ENCODE results near the gene BANP.
"Not testable (repeated sequence)": the region's sequence is repeated elsewhere in the genome, so short reads cannot be mapped to it uniquely, and the experiment has no call there.

The BANP gene, protein sequence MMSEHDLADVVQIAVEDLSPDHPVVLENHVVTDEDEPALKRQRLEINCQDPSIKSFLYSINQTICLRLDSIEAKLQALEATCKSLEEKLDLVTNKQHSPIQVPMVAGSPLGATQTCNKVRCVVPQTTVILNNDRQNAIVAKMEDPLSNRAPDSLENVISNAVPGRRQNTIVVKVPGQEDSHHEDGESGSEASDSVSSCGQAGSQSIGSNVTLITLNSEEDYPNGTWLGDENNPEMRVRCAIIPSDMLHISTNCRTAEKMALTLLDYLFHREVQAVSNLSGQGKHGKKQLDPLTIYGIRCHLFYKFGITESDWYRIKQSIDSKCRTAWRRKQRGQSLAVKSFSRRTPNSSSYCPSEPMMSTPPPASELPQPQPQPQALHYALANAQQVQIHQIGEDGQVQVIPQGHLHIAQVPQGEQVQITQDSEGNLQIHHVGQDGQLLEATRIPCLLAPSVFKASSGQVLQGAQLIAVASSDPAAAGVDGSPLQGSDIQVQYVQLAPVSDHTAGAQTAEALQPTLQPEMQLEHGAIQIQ

DNA sequence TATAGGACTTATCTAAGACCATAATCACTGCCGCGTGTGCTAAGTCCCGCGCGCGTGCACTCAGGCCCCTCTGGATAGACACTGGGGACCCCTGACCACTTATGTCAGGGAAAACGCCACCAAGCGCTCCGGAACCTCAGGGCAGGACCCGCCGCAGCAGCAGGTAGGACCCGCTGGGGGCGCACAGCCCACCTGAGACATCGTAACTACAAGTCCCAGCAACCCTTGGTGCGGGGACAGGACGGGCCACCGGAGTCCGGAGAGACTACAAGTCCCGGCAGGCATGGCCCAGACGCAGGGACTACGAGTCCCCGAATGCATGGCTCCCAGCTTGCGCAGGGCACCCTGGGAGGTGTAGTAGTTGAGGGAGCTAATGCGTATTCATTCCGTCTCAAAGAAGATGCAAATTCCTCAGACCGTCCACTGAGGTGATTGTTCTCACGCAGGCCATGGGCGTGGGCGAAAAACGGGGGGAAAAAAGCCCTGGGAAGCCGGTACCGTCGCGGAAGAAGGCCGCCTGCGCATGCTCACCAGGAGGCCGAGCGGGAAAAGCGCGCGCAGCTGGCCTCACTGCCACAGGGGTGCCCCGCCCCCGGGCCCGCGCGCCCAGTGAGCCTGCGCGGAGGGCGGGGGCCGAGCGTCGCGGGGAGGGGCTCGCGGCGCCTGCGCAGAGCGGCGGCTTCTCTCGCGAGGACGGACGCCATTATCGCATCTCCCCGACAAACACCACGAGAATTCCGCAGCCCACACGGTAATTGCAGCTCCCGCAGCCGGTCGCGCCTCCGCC, at the start of gene BANP:
Gene BANP, plus strand, starts transcription at position 670 of the 787 bp plus-strand sequence. CDS start 23,682 bp downstream, outside the sequence.
- DNase-seq (ENCODE audit: low read depth in 2 of 2, low spot score in 1 of 2) = peak; percentile 93 to 98

DNA sequence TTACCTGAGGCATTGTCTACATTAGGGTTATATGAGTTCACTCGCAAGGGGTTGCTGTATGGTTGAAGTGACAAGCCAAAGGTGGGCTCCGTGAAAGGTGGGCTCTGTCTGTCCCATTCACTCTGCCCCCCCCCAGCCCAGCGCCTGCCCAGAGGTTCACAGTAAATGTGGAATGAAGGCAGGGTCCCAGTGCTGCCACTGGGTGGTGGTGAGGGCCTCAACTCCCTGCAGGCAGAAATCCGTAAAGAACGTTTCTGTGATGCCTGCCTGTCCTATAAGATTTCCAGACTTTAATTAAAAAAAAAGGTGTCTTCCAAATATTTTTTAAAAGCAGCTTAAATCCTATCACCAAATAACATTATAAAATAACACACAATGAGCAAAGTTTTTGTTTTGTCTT, 46.3 kb upstream of the BANP start:
- not testable (repeated sequence) for DNase-seq (ENCODE audit: low read depth in 2 of 2, low spot score in 1 of 2)

DNA sequence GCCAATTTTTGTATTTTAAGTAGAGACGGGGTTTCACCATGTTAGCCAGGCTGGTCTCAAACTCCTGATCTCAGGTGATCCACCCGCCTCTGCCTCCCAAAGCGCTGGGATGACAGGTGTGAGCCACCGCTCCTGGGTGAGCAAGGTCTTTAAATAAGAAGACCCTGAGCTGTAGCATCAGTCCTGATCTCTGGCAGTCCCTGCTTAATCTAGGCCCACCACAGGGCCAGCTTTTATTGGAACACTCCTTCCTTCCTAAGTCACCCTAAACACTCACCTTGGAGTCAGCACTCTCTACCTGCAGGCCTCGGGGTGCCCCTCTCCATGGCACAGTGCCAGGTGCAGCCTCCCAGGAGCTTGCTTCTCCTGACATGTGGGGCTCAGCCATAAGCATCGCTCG, 45.7 kb upstream of the BANP start:
- not testable (repeated sequence) for DNase-seq (ENCODE audit: low read depth in 2 of 2, low spot score in 1 of 2)

DNA sequence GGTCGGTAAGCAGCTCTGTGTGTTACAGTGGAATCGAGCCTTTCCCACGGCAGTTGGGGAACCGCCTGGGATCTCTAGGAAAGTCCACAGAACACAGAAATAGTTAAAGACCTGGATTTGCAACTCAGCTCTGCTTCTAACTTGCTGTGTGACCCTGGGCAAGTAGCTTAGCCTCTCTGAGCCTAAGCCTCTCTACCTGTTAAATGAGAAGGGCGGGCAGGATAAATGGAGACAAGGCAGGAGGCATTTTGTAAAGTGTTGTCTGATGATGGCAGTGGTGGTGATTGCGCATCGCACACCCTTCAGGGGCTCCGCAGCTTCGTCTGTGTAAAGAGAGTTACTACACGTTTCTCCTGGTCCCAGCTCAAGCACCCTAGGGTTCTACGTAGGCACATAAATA, 43.1 kb upstream of the BANP start:
- not testable (repeated sequence) for DNase-seq (ENCODE audit: low read depth in 2 of 2, low spot score in 1 of 2)

DNA sequence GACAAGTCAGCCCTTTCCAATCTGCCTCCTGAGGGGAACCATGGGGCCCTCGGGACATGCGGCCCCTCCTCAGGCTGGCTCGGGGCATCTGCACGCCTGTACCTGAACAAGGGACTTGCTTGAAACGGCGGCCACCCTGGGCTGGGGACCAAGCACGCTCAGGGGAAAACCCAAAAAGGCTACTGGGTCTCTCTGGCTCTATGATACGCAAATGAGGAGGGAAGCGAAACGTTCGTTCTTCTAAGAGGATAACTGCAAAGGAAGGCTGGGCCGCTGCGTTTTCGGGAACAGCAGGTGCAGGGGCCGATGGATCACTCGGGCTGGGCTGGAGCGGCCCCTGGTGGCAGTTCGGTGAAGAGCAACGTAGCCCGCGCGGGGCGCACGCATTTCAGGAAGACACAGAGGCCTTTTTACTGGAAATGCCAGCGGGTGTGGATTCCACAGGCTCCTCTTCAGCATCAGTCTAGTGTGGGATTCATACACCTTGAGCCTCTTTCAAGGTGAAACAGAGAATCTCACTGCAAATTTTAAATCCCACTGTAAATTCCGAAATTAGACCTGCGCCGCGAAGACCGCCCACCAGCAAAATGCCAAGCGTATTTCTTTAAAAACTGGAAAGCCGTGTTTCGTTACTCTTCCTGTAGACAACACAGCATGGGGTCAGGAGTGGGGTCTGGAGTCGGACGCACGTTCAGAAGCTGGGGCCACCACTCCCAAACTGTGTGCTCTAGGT, 41.9 kb upstream of the BANP start:
- peak; percentile 67 to 79 for DNase-seq (ENCODE audit: low read depth in 2 of 2, low spot score in 1 of 2)

DNA sequence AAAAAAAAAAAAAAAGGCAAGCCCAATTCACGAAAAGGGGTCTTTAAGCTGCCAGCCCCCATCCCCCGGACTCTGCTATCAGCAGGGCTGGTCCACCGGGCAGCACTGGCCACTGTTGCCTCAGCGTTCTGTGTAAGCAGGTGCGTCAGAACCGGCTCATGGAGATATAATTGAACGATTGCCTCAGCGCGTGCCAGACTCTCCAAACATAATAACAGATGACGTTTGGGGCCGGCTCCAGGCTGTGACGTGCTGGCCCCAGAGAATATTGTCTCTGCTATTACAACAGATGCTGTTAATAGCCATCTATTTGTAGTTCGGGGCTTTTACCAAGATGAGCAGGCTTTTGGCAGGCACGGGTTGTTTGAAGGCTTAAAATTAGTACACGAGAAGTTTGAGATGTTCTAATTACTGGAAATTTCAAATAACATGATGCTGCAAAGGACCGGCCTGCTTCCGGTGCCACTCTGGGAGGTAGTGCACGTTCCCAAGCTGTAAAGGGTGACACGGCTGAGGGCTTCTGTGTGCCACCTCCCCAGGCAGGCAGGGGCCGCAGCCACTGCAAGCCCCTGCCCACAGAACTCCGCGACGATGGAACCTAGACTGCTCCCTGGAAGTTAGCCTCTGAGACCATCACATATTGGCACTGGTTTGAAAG, 40.0 kb upstream of the BANP start:
- not testable (repeated sequence) for DNase-seq (ENCODE audit: low read depth in 2 of 2, low spot score in 1 of 2)

DNA sequence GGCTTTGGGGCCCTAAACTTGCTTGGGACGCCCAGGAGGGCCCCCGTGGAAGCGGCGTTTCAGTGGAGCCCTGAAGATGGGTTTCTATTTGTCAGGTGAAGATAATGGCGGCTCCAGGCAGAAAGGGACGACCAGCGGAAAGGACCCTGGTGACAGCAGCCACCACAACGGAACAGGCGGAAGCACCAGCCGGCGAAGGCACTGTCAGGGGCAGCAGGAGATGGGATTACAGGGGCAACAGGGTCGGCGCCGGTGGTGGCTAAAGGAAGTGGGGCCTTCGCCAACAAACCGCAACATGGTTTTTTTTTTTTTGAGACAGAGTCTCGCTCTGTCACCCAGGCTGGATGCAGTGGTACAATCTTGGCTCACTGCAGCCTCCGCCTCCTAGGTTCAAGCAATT, 38.5 kb upstream of the BANP start:
- DNase-seq (ENCODE audit: low read depth in 2 of 2, low spot score in 1 of 2) = not testable (repeated sequence)

DNA sequence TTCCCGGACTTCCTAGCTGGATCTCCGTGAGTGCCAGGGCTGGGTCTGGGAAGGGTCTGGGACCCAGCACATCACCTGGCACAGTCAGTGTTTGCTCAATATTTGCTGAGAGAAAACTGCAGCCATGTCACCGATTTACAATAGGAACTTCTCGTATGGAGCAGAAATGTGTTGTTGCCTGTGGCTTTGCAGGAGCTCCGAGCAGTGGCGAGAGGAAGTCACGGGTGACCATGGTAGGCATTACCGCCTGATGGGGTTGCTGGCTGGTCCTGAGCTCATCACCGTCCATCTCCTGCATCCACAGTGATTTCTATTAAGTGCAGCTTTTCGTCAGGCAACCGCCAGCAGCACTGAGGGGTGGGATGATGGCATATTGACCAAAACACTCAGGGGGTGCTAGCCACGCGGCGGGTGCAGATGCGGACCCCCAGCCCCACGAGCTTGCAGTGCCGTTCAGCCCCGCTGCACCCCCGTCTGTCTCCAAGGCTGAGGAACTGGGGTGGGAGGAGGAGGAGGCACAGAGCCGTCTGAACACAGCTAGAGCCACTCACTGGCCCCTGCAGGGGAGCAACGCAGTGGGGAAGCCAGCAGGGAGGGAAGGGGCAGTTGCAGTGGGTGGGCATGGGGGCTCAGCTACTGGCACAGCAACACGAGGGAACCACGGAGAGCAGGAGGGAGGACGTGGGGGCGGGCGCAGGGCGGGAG, 37.1 kb upstream of the BANP start:
- not testable (repeated sequence) for DNase-seq (ENCODE audit: low read depth in 2 of 2, low spot score in 1 of 2)

DNA sequence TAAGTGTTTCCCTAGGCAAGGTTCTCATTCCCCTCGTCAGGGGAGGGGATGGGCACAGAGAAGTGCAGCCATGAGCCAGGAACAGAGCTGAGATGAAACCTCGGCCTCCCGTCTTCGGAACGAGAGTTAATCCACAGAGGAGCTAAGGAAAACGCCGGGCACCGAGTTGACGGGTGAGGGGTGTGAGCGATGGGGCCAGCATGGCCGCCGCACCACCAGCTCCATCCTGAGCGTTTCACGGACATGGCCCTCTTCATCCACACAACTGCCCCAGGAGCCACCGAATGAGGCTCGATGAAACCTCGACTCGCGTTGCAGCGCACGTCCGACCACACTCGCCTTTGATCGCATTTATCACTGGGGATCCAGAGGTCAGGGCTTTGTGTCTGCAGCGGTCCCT, 36.4 kb upstream of the BANP start:
- DNase-seq (ENCODE audit: low read depth in 2 of 2, low spot score in 1 of 2) = no peak

DNA sequence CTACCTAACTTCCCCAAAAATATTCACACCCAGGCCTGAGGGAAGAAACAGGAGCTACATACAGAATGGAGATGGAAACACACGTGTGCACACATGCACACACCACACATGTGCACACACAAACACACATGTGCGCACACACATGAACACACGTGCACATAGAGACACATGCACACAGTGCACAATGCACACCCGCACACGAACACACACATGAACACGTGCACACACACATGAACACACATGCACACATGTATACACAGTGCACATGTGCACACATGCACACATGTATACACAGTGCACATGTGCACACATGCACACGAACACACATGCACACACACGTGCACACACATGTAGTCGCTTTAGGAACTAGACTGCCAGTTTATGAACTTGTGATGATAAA, 33.7 kb upstream of the BANP start:
- DNase-seq (ENCODE audit: low read depth in 2 of 2, low spot score in 1 of 2) = no peak

DNA sequence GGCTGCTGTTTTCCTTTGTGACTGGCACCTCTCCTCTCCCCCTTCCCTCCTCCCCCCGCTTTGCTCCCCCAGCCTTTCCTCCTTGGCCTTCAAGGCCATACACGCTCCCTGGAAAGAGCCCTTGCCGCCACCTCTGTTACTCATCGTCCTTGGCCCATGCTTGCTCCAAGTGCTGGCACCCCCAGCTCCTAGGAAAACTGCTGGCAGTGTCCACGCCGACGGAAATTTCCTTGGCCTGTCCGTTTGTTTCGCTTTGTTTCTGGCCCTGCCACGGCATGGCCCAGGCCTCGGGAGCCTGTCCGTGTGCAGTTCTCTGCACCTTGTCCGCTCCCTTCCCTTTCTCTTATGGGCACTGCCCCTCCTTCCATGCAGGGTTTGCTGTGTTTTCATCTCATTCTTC, 32.9 kb upstream of the BANP start:
- no peak for DNase-seq (ENCODE audit: low read depth in 2 of 2, low spot score in 1 of 2)

DNA sequence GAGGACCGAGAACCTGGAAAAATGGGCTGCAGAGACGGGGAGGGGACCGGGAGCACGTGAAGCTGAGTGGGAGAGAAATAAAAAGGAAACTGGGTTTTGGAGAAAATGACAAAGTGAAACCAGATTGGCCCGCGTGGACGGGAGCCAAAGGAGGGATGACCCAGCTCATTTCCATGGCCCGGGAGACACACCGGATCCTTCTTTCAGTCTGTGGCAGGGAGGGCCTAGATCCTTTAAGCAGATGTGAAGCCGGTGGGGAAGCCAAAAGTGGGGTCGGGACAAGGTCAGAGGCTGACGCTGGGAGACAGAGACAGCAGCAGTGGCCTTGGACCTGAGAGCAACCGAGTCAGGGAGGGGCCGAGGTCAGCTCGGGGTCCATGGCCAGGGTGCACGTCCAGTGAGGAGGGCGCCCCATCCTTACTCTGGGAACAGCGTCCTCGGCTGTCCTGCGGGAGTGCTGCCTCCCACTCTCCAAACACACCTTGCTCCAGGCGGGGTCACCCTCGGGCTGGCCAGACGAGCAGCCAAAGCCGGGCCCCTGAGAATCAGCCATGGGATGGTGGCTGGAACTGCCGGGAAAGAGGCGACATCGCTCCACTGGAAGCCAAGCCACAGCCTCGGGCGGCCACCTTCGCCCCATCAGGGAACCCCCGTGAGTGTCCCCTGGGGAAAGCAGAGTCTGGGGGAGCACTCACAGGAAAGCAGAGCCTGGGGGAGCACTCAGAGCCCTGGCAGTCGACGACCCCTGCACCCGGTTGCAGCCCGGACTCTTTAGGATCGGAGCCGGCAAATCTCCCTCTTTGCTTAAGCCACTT, 32.2 kb upstream of the BANP start:
- DNase-seq (ENCODE audit: low read depth in 2 of 2, low spot score in 1 of 2) = no peak

DNA sequence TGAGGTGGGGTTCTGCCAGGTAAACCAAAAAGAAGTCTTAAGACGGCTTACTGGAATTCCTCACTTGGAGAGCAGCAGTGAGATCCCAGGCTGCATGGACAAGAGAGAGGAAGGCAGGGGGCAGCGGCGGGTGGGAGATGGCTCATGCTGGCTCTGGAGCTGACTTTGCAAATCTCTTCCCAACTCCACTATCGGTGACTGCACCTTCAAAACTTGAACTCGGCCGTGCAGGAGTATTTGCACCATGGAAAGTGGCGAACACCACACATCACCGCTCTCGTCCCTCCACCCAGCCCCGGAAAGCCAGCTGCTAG, 31.6 kb upstream of the BANP start:
- DNase-seq (ENCODE audit: low read depth in 2 of 2, low spot score in 1 of 2) = no peak

DNA sequence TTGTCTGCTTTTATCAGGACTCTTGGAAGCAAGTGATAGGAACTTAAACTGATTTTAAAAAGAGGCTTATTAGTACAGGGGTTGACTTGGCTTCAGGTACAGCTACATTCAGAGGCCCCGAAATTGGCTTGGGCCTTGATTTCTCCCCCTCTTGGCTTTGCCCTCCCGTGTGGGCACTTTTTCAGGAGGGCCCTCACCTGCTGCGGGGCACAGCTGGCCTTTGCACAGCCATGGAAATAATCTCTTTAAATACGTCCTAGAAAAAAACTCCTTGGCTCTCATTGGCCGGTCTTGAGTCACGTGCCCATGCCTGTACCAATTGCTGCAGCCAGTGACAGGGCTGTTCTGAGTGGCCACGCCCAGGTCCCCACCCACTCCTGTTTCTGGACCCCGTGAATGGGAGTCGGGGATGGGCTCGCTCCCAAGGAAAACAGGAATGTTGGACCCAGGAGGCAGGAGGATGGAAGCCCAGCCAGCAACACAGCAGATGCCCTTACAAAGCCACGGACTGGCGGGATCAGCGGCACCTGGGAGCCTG, 29.9 kb upstream of the BANP start:
- no peak for DNase-seq (ENCODE audit: low read depth in 2 of 2, low spot score in 1 of 2)

DNA sequence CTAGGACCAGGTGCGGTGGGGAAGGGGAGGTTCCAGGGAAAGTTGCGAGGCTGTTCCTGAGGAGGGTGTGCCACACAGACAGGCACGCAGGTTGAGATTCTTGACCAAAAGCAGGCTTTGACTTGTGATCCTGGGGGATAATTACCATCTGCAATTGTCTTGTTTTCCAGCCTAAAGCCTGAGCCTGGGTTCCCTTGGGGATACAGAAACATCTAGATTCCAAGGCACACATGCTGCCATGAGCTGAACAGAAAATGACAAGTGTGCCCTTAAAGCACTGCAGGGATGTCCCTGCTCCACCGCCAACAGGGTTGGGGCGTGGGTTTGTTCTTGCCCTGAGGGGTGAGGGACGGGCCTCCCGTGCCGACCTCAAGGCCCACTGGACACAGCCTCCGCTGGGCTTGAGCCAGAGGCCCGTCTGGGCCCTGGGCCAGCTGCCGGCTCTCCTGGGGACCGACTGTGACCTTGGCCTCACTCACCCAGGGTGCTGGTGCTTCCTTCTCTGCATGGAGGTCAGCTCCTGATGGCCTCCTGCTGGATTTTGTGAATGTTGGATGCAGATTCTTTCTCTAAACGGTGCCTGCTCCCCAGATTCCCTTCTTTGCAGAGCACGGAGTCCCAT, 28.9 kb upstream of the BANP start:
- no peak for DNase-seq (ENCODE audit: low read depth in 2 of 2, low spot score in 1 of 2)

DNA sequence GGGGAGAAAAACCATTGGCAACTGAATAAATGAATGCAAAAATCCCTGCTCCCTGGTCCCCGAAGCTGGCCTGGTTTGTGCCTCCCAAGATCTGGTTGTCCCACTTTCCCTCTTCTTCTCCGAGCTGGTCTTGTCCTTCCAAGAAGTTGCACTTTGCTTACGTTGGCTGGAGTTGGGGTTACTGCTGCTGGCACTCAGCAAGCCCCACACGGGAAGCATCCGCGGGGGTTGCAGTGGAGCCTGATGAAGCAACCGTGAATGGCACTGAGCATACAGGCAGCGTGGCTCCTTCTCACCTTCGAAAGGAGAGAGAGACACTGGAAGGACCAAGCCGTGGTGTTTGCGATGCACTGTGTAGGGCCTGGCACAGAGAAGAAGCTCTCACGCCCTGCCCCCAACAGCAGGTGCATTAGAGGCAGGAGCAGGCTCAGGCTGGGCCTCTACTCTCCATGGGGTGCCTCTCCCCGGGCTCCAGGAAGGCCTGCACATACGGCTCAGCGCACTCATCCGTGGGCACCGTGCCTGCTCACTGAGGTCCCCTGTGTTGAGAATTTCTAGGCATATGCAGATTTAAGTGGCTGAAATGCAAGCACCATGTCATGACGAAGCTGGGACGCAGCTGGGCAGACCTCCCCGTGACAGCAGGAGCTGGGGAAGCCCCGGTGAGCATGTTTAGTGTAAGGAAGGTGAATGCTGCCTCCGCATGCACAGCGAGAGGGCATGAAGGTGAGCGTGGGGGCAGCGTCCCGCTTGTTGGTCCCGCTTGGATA, 27.0 kb upstream of the BANP start:
- DNase-seq (ENCODE audit: low read depth in 2 of 2, low spot score in 1 of 2) = no peak

DNA sequence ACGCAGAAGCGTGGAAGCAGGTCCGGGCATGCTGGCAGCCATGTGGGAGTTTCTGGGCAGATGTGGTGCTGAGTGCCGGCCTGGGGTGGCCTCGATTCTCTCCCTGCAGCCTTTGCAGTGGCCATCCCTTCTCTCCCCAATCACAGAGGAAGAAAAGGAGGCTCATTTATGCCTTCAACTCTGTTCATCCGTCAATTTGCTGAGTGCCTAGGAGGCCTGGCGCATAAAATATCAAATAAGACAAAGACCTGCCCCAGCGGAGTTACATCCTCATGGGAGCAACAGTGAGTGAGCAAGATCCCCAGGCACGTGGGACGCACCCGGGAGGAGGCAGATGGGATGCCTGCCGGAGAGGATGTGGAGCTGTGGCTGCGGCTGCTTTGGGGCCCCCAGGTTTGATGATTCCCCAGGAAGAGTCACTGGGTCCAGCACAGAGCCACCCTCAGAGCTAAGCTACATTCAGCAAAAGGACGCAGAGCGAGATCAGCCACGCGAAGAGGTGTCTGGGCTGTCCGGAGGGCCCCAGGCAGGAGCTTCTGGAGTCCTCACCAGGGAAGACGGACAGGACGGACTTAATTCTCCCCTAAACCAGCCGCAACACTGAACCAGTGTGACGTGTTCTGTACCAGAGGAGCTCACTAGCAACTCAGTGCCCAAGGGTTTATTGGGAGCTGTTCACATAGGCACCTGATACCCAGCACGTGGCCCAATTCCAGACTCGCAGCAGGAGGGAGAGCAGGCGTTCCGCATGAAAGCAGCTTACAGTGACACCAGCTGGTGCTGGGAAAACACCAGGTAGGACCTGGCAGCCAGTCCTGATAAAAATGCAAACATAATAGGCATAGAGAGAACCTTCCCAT, 26.2 kb upstream of the BANP start:
- DNase-seq (ENCODE audit: low read depth in 2 of 2, low spot score in 1 of 2) = no peak

All from stimulated activated CD8-positive, alpha-beta memory T cell treated with anti-CD3 and anti-CD28 coated beads, Interleukin-4, amount 100 ng/mL, for 4 hours (primary cell).